ENCODE measurements around the gene FYB1.

DNA sequence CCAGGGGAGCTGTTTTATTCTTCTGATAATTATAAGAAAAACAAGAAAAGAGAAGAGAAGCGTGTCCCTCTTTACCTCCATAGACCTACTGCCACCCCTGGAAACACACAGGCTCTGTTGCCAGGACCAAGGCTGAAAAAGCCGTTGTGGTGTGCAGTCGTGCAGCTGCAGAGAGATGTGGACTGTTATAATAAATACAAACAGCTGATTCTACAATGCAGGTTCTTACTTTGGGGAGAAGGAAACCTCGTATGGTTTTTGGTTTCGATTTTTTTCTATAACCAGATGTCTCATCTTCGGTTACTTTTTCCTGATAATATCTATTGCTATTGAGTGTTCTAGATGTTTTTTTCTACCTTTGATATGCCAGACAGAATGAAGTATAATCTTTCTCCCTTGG lies 28.1 kb downstream of the FYB1 start:
- TF ChIP-seq, protein P1, sequence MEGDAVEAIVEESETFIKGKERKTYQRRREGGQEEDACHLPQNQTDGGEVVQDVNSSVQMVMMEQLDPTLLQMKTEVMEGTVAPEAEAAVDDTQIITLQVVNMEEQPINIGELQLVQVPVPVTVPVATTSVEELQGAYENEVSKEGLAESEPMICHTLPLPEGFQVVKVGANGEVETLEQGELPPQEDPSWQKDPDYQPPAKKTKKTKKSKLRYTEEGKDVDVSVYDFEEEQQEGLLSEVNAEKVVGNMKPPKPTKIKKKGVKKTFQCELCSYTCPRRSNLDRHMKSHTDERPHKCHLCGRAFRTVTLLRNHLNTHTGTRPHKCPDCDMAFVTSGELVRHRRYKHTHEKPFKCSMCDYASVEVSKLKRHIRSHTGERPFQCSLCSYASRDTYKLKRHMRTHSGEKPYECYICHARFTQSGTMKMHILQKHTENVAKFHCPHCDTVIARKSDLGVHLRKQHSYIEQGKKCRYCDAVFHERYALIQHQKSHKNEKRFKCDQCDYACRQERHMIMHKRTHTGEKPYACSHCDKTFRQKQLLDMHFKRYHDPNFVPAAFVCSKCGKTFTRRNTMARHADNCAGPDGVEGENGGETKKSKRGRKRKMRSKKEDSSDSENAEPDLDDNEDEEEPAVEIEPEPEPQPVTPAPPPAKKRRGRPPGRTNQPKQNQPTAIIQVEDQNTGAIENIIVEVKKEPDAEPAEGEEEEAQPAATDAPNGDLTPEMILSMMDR (IDR thresholded peaks at IDR 0.05): no peak
- TF ChIP-seq POLR2A (IDR thresholded peaks at IDR 0.05): no peak

All from esophagus squamous epithelium (tissue), 4 donors.